Activated CD4-positive, CD25-positive, alpha-beta regulatory T cell treated with anti-CD3 and anti-CD28 coated beads, Interleukin-2, amount 50 U/mL, for 24 hours (primary cell): ENCODE results near the gene MYO7B.

ENCODE experiments used
- ATAC-seq, 2 donors: fragments of 150-1000 bp; cut with Tn5 transposase; one replicate each; pipeline ENCODE4 v1.10.0; 2021; ENCODE audit warnings: mild to moderate bottlenecking in 1 of 2, moderate library complexity in 1 of 2

MYO7B gene

GRCh38 chr2:127683757-127684156 lies 148.3 kb downstream of the MYO7B start:
- no peak for ATAC-seq

DNA sequence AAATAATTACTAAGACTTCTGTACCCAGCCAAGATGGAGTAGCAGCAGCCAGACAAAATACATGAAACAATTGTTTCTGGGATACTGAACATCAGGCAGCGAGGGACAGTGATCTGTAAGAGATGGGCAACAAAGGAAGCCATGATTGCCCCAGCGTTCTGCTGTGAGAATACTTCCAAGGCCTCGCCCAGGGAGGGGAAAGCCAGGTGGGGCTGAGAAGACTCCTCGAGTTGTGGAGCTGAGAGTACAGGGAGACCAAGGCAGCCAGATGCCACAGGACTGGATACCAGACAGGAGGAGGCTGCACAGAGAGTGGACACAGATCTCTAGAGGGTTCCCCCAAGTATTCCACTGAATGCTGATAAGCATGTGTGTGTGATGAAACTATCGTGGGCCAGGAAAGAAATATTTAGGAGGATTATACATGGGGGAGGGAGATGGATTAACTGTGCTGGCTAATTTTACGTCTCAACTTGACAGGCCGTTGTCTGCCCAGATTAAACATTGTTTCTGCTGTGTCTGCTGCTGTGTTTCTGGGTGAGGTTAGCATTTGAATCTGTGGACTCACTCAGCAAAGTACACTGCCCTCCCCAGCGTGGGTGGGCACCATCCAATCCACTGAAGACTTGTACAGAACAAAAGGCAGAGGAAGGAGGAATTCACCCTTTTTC lies 150.1 kb downstream of the MYO7B start:
- ATAC-seq: no peak
